Pancreas (tissue), 10 donors: ENCODE results near the gene HVCN1. TPM values are rescaled to one million over a fixed set of nuclear protein-coding genes. Genes with fewer than 3 reads are reported as not detected.
A peak's percentile ranks its signal among the peaks of the same experiment; 100 is the strongest.

Experiments
- ATAC-seq, 4 donors: fragments of 200-7000 bp; cut with Tn5 transposase; one replicate each; pipeline versions ENCODE4 v1.8.0 to v1.9.1; 2020; ENCODE audit warnings: mild to moderate bottlenecking in 4 of 4, moderate library complexity in 4 of 4
- DNase-seq, 6 donors: peaks; one replicate each; pipeline ENCODE4 v3.0.0-alpha.2; 2020
- FAIRE-seq: peaks from 2 replicates; lab custom pipeline; 2012; peaks lifted over from hg19 to GRCh38; lab: Jason Lieb, UNC
- H3K27ac ChIP-seq, 4 donors: fragments of 200-600 bp; sonication (generic); 1 replicate in 3 of 4; 2 replicates in 1 of 4; pipeline versions ENCODE4 v1.5.0 to v1.8.0; 2020
- H3K27me3 ChIP-seq, 4 donors: fragments of 200-600 bp; one replicate each; pipeline ENCODE4 v1.8.0; 2021
- H3K36me3 ChIP-seq, 3 donors: fragments of 200-600 bp; sonication (generic) in 1 of 3; one replicate each; pipeline versions ENCODE4 v1.5.0 to v1.8.0; 2020 to 2021
- H3K4me1 ChIP-seq, 3 donors: fragments of 200-600 bp; one replicate each; pipeline ENCODE4 v1.8.0; 2021
- H3K4me3 ChIP-seq, 4 donors: fragments of 200-600 bp; sonication (generic) in 2 of 4; one replicate each; pipeline versions ENCODE4 v1.5.0 to v1.8.0; 2020 to 2021
- H3K9me3 ChIP-seq, 4 donors: fragments of 200-600 bp; one replicate each; pipeline ENCODE4 v1.8.0; 2021
- CTCF ChIP-seq, 4 donors: fragments of 200-600 bp; sonication (generic) in 3 of 4; IDR thresholded peaks; one replicate each; pipeline versions ENCODE4 v1.5.0 to v1.8.0; 2021; ENCODE audit warnings: antibody characterized with exemption in 4 of 4
- WGBS, 2 donors: extraction: QIAGEN DNeasy Blood & Tissue Kit; methylation state at CpG; one replicate each; pipeline ENCODE4 v1.1.7; 2013; 5-methylcytosine and 5-hydroxymethylcytosine counted together
- intact Hi-C, 3 donors: fragments of 100-400 bp; cut with DNase I; formaldehyde crosslinking; loops; one replicate each; pipeline versions ENCODE4 v1.11.1 to v1.14.2; 2022
- polyA plus RNA-seq, 2 donors: library from polyadenylated mRNA; stranded (reverse); fragments of 200-250 nt; gene quantifications; one replicate each; pipeline ENCODE4 v1.2.3, GENCODE V29; 2013
- total RNA-seq, 6 donors: library from RNA; stranded (reverse); fragmentation: NEBNext Ultra II Directional in 4 of 6; extraction: Animal tissue kit (Norgen Biotek cat#: 25700) in 4 of 6; gene quantifications; one replicate each; pipeline versions ENCODE4 v1.2.1 to v1.2.4, GENCODE V29; 2021 to 2023
- donor health status: healthy with polysubstance abuse.
- donor health status: DM: no; HTN: no; CAD: no; lungs with moderate emphysema.
- donor health status: DM: no; HTN: no; CAD: no.
- donor health status: control.
- donor health status: control.
- donor health status: Bipolar disorder and iron deficiency.
- donor health status: DM: yes; HTN: yes; CAD: no.
- donor health status: DM: no; HTN: no; CAD: no.
- donor health status: DM: no; HTN: no; CAD: no.
- donor health status: DM: yes; HTN: yes; CAD: no.

HVCN1 gene
- total and polyA plus RNA-seq, 8 donors: 0.42 to 5.2 (median 1.3) TPM

GRCh38 chr12:110696283-110696682, 7.4 kb upstream of the HVCN1 start:
- Histone ChIP-seq H3K9me3 (no peaks in the 10 kb centered on the region), H3K27ac (no peak overlapping the region), H3K27me3 (no peaks in the 10 kb centered on the region), H3K36me3 (no peaks in the 10 kb centered on the region), H3K4me3 (no peak overlapping the region), H3K4me1 (no peaks in the 10 kb centered on the region)
- DNase-seq (no peak), FAIRE-seq (no peak), ATAC-seq (no peak)
- intact Hi-C loops: no loop called here
- no peak for TF ChIP-seq CTCF (IDR thresholded peaks at IDR 0.05)
- 65 to 72% methylated on average over 3 of the region's 3 CpGs for WGBS, 2 donors

- Histone ChIP-seq H3K9me3 (no peaks in the 10 kb centered on the region), H3K36me3 (no peaks in the 10 kb centered on the region), H3K27me3 (no peaks in the 10 kb centered on the region), H3K27ac (no peak overlapping the region), H3K4me3 (no peak overlapping the region), H3K4me1 (no peaks in the 10 kb centered on the region)
- TF ChIP-seq CTCF (IDR thresholded peaks at IDR 0.05): no peak
- intact Hi-C loops: no loop called here
- 53 to 60% methylated on average over 12 of the region's 12 CpGs for WGBS, 2 donors
- no peak for FAIRE-seq
- ATAC-seq: peak; percentile 43 to 60 (median 51)
- DNase-seq: peak in 3 of 6 donors; percentile 27 to 55 (median 46)
Observed at GRCh38 chr12:110694330-110694901, 5.5 kb upstream of the HVCN1 start.

- Histone ChIP-seq H3K36me3 (no peaks in the 10 kb centered on the region), H3K27ac (peak overlapping the region in 1 of 4 donors; percentile 30), H3K9me3 (no peaks in the 10 kb centered on the region), H3K27me3 (no peaks in the 10 kb centered on the region), H3K4me1 (no peaks in the 10 kb centered on the region), H3K4me3 (no peak overlapping the region)
- no peak for FAIRE-seq
- no peak for ATAC-seq
- no peak for TF ChIP-seq CTCF (IDR thresholded peaks at IDR 0.05)
- 79 to 80% methylated on average over 7 of the region's 7 CpGs for WGBS, 2 donors
- intact Hi-C loops: no loop called here
- DNase-seq: peak in 1 of 6 donors; percentile 41
Observed at GRCh38 chr12:110693731-110694130, 4.8 kb upstream of the HVCN1 start.

GRCh38 chr12:110690127-110690430, 1.2 kb upstream of the HVCN1 start:
- WGBS, 2 donors: 68% methylated on average over 4 of the region's 4 CpGs
- Histone ChIP-seq H3K27me3 (peaks cover 0 to 5% (median 0%) of the 10 kb centered on the region in 4 donors), H3K36me3 (no peaks in the 10 kb centered on the region), H3K27ac (no peak overlapping the region), H3K4me3 (no peak overlapping the region), H3K9me3 (no peaks in the 10 kb centered on the region), H3K4me1 (peaks cover 0 to 6% (median 0%) of the 10 kb centered on the region in 3 donors)
- no peak for TF ChIP-seq CTCF (IDR thresholded peaks at IDR 0.05)
- no peak for ATAC-seq
- FAIRE-seq: no peak
- DNase-seq: no peak
- intact Hi-C loops: no loop called here
